NT2/D1 (cell line): ENCODE results near the gene CYP4A22.
"Not testable (repeated sequence)": the region's sequence is repeated elsewhere in the genome, so short reads cannot be mapped to it uniquely, and the experiment has no call there.

Experiments used
- DNase-seq: peaks from one replicate; pipeline ENCODE4 v3.0.0-alpha.2; 2011; ENCODE audit warnings: low read depth, low spot score
- H3K27me3 ChIP-seq: 2 replicates; pipeline ENCODE4 v1.6.0; 2011; ENCODE audit warnings: mild to moderate bottlenecking; ENCODE audit not compliant: insufficient read length, insufficient read depth
- H3K36me3 ChIP-seq: 2 replicates; pipeline ENCODE4 v1.6.1; 2011; ENCODE audit warnings: mild to moderate bottlenecking, low read length, mixed read lengths; ENCODE audit not compliant: insufficient read depth, insufficient read length
- H3K4me1 ChIP-seq: 2 replicates; pipeline ENCODE4 v1.5.1; 2011; ENCODE audit not compliant: insufficient read depth, insufficient read length
- H3K4me3 ChIP-seq: 2 replicates; pipeline ENCODE4 v1.5.1; 2011; ENCODE audit warnings: low read depth; ENCODE audit not compliant: insufficient read length
- H3K9ac ChIP-seq: 2 replicates; pipeline ENCODE4 v1.6.0; 2011; ENCODE audit warnings: low read depth; ENCODE audit not compliant: insufficient read length
- H3K9me3 ChIP-seq: 2 replicates; pipeline ENCODE4 v1.5.1; 2011; ENCODE audit warnings: mild to moderate bottlenecking, low read length; ENCODE audit not compliant: insufficient read depth
- SUZ12 ChIP-seq: IDR thresholded peaks from 2 replicates; pipeline ENCODE4 v1.6.1; 2011; ENCODE audit not compliant: insufficient read length, insufficient read depth; ENCODE audit errors: extremely low read depth
- YY1 ChIP-seq: IDR thresholded peaks from 2 replicates; pipeline ENCODE4 v1.6.1; 2011; ENCODE audit not compliant: insufficient read length, insufficient read depth
- ZNF274 ChIP-seq: IDR thresholded peaks from 2 replicates; pipeline ENCODE4 v1.6.1; 2011; ENCODE audit warnings: mild to moderate bottlenecking, low read depth, low read length

The CYP4A22 gene

DNA sequence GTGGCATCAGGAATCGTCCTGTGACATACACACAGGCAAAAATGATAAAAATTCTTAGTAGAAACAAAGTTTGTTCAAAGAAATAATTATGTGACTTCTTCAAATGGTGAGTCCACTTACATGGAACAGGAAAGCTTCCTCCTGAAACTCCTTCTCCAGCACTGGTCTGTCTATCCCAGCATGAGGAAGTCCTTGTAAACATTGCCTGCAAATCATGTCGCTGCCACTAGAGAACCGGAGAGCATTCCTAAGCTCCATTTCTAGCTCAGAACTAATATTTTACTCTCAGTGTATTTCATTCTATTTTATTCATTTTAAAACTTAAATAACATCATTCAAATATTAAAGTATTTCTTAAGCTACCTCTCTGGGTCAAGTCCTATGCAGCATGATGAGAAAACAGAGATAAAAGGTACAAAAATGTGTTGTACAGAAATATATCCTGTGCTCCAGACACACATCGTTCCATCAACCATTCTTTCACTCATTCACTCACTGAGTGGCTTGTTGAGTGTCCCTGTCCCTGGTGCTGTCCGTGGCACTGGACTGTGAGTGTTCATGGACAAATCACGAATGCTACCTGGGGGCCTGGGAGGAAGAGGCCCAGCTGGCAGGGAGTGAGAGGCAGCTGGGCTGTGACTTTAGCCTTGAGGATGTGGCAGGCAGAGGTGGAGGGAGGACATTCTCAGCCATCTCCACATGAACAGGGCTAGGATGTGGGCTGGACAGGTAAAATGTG lies 10.0 kb downstream of the CYP4A22 start:
- H3K9ac ChIP-seq = no peak overlapping the region
- no peaks in the 10 kb centered on the region for H3K27me3 ChIP-seq
- H3K9me3 ChIP-seq = no peaks in the 10 kb centered on the region
- no peak for TF ChIP-seq YY1
- no peak for TF ChIP-seq SUZ12
- TF ChIP-seq ZNF274 = no peak
- no peak overlapping the region for H3K4me3 ChIP-seq
- H3K4me1 ChIP-seq = no peaks in the 10 kb centered on the region
- no peak for DNase-seq
- no peaks in the 10 kb centered on the region for H3K36me3 ChIP-seq

DNA sequence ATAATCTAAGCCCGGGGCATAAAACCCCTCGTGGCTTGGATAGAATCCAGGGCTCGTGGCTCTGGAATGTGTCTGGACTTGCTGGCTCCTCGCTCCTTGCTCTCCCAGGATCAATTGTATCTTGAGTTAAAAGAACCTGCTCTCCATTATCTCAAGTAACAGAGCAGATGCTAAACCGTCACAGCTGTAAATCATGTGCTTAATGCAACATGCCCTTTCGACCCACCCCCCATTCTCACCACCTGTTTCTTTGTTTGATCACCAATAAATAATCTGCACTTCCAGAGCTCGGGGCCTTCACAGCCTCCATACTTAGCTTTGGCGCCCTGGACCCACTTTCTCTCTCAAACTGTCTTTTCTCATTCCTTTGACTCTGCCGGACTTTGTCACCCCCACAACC lies 11.9 kb downstream of the CYP4A22 start:
- H3K4me3 ChIP-seq, H3K36me3 ChIP-seq, DNase-seq: not testable (repeated sequence)

GRCh38 chr1:47156457-47156856 lies 19.2 kb downstream of the CYP4A22 start:
- not testable (repeated sequence) for H3K36me3 ChIP-seq, H3K4me1 ChIP-seq, DNase-seq, H3K27me3 ChIP-seq, H3K9ac ChIP-seq, H3K9me3 ChIP-seq, H3K4me3 ChIP-seq

More for the DNA sequence above, 11.9 kb downstream of the CYP4A22 start:
- H3K27me3 ChIP-seq, H3K4me1 ChIP-seq, H3K9ac ChIP-seq, H3K9me3 ChIP-seq: not testable (repeated sequence)

DNA sequence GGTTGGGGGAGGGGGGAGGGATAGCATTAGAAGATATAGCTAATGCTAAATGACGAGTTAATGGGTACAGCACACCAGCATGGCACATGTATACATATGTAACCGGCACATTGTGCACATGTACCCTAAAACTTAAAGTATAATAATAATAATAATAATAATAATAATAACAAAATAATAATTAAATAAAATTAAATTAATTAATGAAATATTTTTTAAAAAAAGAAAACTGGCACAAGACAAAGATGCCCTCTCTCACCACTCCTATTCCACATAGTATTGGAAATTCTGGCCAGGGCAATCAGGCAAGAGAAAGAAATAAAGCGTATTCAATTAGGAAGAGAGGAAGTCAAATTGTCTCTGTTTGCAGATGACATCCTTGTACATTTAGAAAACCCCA lies 20.7 kb downstream of the CYP4A22 start:
- not testable (repeated sequence) for H3K36me3 ChIP-seq, H3K4me1 ChIP-seq, H3K4me3 ChIP-seq, H3K9me3 ChIP-seq, H3K9ac ChIP-seq, H3K27me3 ChIP-seq, DNase-seq

GRCh38 chr1:47160716-47161115 lies 23.5 kb downstream of the CYP4A22 start:
- no peak overlapping the region for H3K9ac ChIP-seq
- no peaks in the 10 kb centered on the region for H3K36me3 ChIP-seq
- no peak for TF ChIP-seq ZNF274
- no peak for TF ChIP-seq SUZ12
- TF ChIP-seq YY1 = no peak
- H3K4me3 ChIP-seq = no peak overlapping the region
- H3K4me1 ChIP-seq = no peaks in the 10 kb centered on the region
- H3K27me3 ChIP-seq = no peaks in the 10 kb centered on the region
- H3K9me3 ChIP-seq = peaks cover 23% of the 10 kb centered on the region; the same call in 1 of the 2 replicates
- DNase-seq = no peak

GRCh38 chr1:47161298-47162040 lies 24.2 kb downstream of the CYP4A22 start:
- no peak for TF ChIP-seq ZNF274
- no peak for TF ChIP-seq YY1
- TF ChIP-seq SUZ12 = no peak
- Histone ChIP-seq H3K4me3 (no peak overlapping the region), H3K27me3 (no peaks in the 10 kb centered on the region), H3K4me1 (no peaks in the 10 kb centered on the region), H3K9ac (no peak overlapping the region), H3K36me3 (no peaks in the 10 kb centered on the region), H3K9me3 (peaks cover 31% of the 10 kb centered on the region; the same call in 1 of the 2 replicates)
- DNase-seq = no peak

DNA sequence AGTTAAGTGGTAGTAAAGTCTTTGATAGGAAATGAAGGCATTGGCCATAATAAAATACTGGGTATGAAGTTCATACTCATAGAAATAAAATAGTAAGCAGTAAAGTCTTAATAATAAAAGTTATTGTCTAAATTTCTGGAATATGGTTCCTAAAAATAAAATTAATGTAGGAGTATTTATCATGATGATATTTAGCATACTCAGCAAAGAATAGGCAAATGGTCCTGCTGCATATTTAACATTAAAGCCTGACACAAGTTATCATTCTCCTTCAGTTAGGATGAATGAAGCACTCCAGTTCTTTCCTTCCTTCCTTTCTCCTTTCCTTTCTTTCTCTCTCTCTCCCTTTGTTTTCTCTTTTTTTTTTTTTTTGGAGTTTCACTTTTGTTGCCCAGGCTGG lies 27.3 kb downstream of the CYP4A22 start:
- TF ChIP-seq ZNF274 (no peak), YY1 (no peak)
- Histone ChIP-seq H3K4me3 (no peak overlapping the region), H3K27me3 (no peaks in the 10 kb centered on the region), H3K36me3 (no peaks in the 10 kb centered on the region), H3K4me1 (no peaks in the 10 kb centered on the region), H3K9ac (no peak overlapping the region), H3K9me3 (peaks cover 35% of the 10 kb centered on the region; the same call in 1 of the 2 replicates)
- DNase-seq = no peak

- H3K4me1 ChIP-seq = no peaks in the 10 kb centered on the region
- no peaks in the 10 kb centered on the region for H3K9me3 ChIP-seq
- no peak overlapping the region for H3K4me3 ChIP-seq
- no peak for TF ChIP-seq ZNF274
- TF ChIP-seq YY1 = no peak
- no peak for TF ChIP-seq SUZ12
- no peaks in the 10 kb centered on the region for H3K36me3 ChIP-seq
- no peaks in the 10 kb centered on the region for H3K27me3 ChIP-seq
- no peak overlapping the region for H3K9ac ChIP-seq
- DNase-seq = no peak
Measured at GRCh38 chr1:47172782-47173181, 35.5 kb downstream of the CYP4A22 start.
